Activated CD4-positive, alpha-beta T cell treated with anti-CD3 and anti-CD28 coated beads, Interleukin-2, amount 10 ng/mL, durations not matched to agents 24 days and 14 days (primary cell): ENCODE measurements around the gene CMYA5. TPM values are rescaled to one million over a fixed set of nuclear protein-coding genes. Genes with fewer than 3 reads are reported as not detected.

Experiments used
- DNase-seq: peaks from one replicate; pipeline ENCODE4 v3.0.0; 2022
- H3K27ac Mint-ChIP-seq: one replicate; pipeline ENCODE4 v1.8.0; 2022; ENCODE audit warnings: mild to moderate bottlenecking, mixed read lengths
- H3K27me3 Mint-ChIP-seq: one replicate; pipeline ENCODE4 v1.8.0; 2022; ENCODE audit warnings: mixed read lengths
- H3K36me3 Mint-ChIP-seq: one replicate; pipeline ENCODE4 v1.8.0; 2022; ENCODE audit warnings: low read depth, mild to moderate bottlenecking, mixed read lengths
- H3K4me1 Mint-ChIP-seq: one replicate; pipeline ENCODE4 v1.8.0; 2021; ENCODE audit warnings: mixed read lengths
- H3K4me3 Mint-ChIP-seq: one replicate; pipeline ENCODE4 v1.8.0; 2022; ENCODE audit warnings: mild to moderate bottlenecking, moderate library complexity, mixed read lengths
- H3K9me3 Mint-ChIP-seq: one replicate; pipeline ENCODE4 v1.8.0; 2021; ENCODE audit warnings: mixed read lengths
- intact Hi-C: fragments of 100-400 bp; cut with micrococcal nuclease; formaldehyde crosslinking; loops from one replicate; pipeline ENCODE4 v1.15.1; 2023
- total RNA-seq: library from RNA; stranded (reverse); gene quantifications from 2 replicates; pipeline ENCODE4 v1.2.3, GENCODE V29; 2022

The CMYA5 gene
- total RNA-seq, 1 donor from 2014 or later = 0.12 TPM

DNA sequence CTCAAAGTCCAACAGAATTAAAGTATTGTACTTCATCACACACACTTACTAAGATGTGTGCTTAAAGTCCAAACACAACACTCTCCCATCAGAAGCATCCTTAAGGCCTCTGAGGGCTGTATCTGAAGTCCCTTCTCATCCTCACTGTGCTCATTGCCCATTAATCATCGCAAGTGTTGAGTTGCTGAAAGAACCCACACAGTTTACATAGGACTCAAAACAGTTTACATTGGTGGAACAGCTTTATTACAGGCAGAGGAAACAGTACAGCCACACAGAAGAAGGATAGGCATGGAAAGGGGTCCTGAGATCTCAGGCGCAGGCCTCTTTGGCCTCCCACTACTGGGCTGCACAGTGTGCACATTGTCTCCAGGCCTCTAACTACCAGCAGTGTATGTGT is 113.4 kb downstream of the CMYA5 start:
- no peaks in the 10 kb centered on the region for H3K36me3 Mint-ChIP-seq

DNA sequence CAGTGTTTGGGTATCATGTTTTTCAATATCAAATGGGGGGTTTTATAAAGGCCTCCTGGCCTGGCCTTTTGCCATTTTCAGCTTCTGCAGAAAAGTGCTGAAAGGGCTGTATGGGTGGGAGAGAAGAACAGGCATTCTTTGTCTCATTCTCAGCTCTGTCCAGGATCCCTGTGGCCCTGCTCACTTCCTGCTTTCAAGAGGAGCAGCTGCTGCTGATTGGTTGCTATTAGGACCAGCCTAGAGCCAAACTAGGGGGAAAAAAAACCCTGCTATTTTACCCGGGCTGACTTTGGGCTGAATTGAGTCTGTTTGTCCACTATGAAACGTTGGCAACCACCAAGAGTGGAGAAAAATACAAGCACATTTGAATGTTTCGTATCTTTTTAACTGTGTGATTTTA is 117.1 kb downstream of the CMYA5 start:
- intact Hi-C loops = no loop called here
- DNase-seq = no peak
- Mint-ChIP-seq H3K36me3 (no peaks in the 10 kb centered on the region), H3K9me3 (no peaks in the 10 kb centered on the region), H3K27me3 (no peaks in the 10 kb centered on the region), H3K27ac (no peak overlapping the region), H3K4me1 (peaks cover 10% of the 10 kb centered on the region), H3K4me3 (no peak overlapping the region)

More for the DNA sequence above, 113.4 kb downstream of the CMYA5 start:
- no peak overlapping the region for H3K4me3 Mint-ChIP-seq
- H3K27ac Mint-ChIP-seq = no peak overlapping the region
- H3K4me1 Mint-ChIP-seq = peaks cover 14% of the 10 kb centered on the region
- no peaks in the 10 kb centered on the region for H3K27me3 Mint-ChIP-seq
- intact Hi-C loops = no loop called here
- no peaks in the 10 kb centered on the region for H3K9me3 Mint-ChIP-seq
- DNase-seq = no peak

DNA sequence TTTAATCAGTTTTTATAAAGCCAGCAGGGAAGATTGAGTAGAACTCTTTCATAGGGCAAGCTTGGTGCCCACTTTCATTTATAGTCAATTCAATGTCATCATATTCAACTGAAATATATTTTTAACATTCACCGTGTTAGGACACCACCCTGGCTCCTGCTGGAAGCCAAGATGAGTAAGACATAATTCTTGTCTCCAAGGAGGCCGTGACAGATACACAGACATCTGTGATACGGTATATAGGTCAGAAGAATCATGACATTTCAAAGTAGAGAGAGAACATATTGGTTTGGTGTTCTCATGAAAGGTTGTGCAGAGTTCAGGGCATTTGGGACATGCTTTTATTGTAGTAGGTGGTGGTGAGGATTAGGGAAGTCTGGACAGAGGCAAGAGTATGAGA is 120.1 kb downstream of the CMYA5 start:
- H3K36me3 Mint-ChIP-seq = no peaks in the 10 kb centered on the region
- H3K4me1 Mint-ChIP-seq = no peaks in the 10 kb centered on the region
- no peak overlapping the region for H3K27ac Mint-ChIP-seq
- H3K27me3 Mint-ChIP-seq = peaks cover 3% of the 10 kb centered on the region
- intact Hi-C loops = no loop called here
- DNase-seq = no peak
- H3K4me3 Mint-ChIP-seq = no peak overlapping the region
- no peaks in the 10 kb centered on the region for H3K9me3 Mint-ChIP-seq

DNA sequence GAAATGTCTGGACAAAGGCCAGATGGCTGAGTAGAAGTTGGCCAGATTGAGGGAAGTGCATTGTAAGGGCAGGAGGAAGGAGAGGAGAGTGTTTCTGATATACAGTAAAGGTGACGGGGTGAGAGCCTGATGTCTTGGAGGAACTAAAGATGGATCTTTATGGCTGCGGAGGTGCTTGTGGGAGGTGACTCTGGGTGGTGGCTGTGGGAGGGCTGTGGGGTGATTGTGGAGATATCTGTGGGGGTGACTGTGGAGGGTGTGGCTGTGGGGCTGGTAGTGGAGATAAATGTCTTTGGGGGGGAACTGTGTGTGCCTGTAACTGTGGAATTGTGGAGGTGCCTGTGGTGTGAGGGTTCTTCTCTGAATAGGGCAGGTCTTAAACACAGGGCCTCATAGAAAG is 121.4 kb downstream of the CMYA5 start:
- Mint-ChIP-seq H3K4me1 (no peaks in the 10 kb centered on the region), H3K4me3 (no peak overlapping the region), H3K36me3 (no peaks in the 10 kb centered on the region), H3K9me3 (peaks cover 3% of the 10 kb centered on the region), H3K27me3 (peaks cover 11% of the 10 kb centered on the region), H3K27ac (no peak overlapping the region)
- intact Hi-C loops = no loop called here
- no peak for DNase-seq

DNA sequence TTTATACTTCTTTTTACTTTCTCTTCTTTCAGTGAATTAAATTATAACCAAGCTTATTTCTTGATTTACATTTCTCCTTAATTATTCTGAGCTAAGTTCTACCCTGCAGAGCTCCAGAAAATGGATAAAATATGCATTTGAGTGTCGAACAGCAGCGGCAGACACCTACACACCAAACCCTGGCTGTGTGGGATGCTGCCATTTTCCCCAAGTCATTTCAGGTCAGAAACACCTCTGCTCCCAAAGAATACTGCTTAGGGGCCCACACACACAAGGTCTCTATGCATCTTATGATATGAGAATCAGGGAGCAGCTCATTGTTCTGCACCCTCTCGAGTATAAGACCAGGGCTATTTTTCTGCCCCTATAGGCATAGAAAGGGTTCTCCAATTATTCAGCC is 122.3 kb downstream of the CMYA5 start:
- no peak overlapping the region for H3K4me3 Mint-ChIP-seq
- H3K4me1 Mint-ChIP-seq = no peaks in the 10 kb centered on the region
- peaks cover 11% of the 10 kb centered on the region for H3K27me3 Mint-ChIP-seq
- no peak for DNase-seq
- intact Hi-C loops = no loop called here
- H3K9me3 Mint-ChIP-seq = peaks cover 7% of the 10 kb centered on the region
- H3K27ac Mint-ChIP-seq = no peak overlapping the region
- no peaks in the 10 kb centered on the region for H3K36me3 Mint-ChIP-seq

DNA sequence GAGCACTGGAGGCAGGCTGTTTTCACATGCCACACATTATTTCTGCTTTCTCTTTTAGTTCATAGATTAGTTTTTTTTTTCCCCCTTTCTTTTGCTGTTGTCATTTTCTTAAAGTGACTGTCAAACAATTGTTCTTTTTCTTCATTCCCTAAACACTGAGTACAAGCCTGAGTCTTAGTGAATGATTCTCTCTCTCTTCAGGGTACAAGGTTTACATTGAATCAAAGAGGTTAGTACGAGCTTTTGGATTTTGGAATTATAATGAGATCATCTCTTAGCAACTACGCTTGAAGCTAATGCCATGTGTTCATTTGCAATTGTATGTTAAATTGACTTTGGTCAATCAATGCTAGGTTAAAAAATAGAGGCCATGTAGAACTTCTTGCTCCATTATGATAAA is 125.1 kb downstream of the CMYA5 start:
- DNase-seq = no peak

DNA sequence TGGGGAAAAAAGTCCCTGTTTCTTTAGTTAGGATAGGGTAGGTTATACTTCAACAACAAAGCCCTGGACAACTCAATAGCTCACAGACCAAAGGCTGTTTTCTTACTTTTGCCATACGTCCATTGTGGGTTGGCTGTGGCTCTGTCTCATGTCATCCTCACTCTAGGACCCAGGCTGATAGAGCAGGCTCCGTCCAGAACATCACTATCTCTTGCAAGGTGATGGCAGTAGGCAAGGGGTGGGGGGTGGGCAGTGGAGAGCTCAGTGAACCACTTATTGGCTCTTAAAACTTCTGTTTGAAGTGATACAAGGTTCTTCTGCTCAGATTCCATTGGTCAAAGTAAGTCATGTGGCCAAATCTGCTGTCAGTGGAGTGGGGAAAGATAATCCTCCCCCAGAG is 126.4 kb downstream of the CMYA5 start:
- Mint-ChIP-seq H3K27me3 (peaks cover 11% of the 10 kb centered on the region), H3K27ac (no peak overlapping the region)

More for the DNA sequence above, 125.1 kb downstream of the CMYA5 start:
- H3K4me1 Mint-ChIP-seq = no peaks in the 10 kb centered on the region
- H3K27ac Mint-ChIP-seq = no peak overlapping the region
- no peak overlapping the region for H3K4me3 Mint-ChIP-seq
- H3K9me3 Mint-ChIP-seq = peaks cover 17% of the 10 kb centered on the region
- no peaks in the 10 kb centered on the region for H3K36me3 Mint-ChIP-seq
- H3K27me3 Mint-ChIP-seq = peaks cover 11% of the 10 kb centered on the region
- intact Hi-C loops = no loop called here

DNA sequence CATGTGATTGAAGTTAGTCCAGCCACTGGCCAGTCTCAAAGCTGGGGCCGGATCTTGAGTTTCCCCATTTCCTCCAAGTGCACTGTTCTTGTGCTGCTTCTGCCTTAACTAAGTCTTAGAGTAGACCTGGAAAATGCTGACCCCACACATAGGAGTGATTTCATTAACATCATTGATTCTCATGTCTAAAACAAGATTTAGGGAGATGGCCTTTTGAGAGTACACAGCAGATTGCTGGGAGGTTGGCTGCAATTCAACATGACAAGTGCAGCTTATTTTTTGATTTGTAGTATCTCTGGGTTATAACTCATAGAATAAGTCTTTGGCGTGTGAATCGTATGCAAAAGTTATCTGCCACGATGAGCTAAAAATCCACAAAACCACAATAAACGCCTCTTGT is 131.0 kb downstream of the CMYA5 start:
- Mint-ChIP-seq H3K27me3 (peaks cover 7% of the 10 kb centered on the region), H3K9me3 (peaks cover 15% of the 10 kb centered on the region), H3K4me3 (no peak overlapping the region), H3K4me1 (no peaks in the 10 kb centered on the region), H3K27ac (no peak overlapping the region), H3K36me3 (no peaks in the 10 kb centered on the region)
- intact Hi-C loops = no loop called here
- no peak for DNase-seq

More for the DNA sequence above, 126.4 kb downstream of the CMYA5 start:
- Mint-ChIP-seq H3K9me3 (peaks cover 17% of the 10 kb centered on the region), H3K4me3 (no peak overlapping the region), H3K36me3 (no peaks in the 10 kb centered on the region), H3K4me1 (no peaks in the 10 kb centered on the region)
- intact Hi-C loops = no loop called here
- no peak for DNase-seq

DNA sequence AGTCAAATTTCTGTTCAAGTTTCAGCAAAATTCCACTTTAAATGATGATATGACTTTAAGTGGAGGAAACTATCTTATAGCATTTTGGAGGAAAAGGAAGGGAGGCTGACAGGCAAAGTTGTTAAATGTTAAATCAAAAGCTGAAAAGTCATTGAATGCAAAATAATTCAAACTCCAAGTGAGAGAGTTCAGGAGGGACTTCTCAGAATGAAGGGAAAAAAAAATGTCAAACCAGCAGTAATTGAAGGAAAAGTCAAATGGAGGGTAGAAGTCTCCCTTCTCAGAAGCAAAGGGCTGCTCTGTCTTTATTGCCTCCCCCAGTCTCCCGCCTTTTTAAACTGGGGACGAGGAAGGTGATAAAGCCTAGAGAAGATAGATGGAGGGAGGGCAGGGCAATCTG is 134.8 kb downstream of the CMYA5 start:
- no peaks in the 10 kb centered on the region for H3K36me3 Mint-ChIP-seq
- no peaks in the 10 kb centered on the region for H3K9me3 Mint-ChIP-seq
- DNase-seq = no peak
- no peaks in the 10 kb centered on the region for H3K4me1 Mint-ChIP-seq
- intact Hi-C loops = no loop called here
- no peak overlapping the region for H3K4me3 Mint-ChIP-seq
- H3K27me3 Mint-ChIP-seq = peaks cover 7% of the 10 kb centered on the region
- no peak overlapping the region for H3K27ac Mint-ChIP-seq

DNA sequence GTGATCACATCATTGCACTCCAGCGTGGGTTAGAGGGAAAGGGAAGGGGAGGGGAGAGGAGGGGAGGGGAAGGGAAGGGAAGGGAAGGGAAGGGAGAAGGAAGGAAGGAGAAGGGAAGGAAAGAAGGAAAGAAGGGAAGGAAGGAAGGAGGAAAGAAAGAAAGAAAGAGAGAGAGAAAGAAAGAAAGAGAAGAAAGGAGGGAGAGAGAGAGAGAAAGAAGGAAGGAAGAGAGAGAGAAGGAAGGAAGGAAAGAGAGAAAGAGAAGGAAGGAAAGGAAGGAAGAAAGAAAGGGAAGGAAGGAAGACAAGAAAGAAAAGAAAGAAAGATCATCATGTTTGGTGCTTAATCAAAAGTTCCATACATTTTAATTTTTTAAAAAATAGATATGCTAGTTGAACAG is 136.2 kb downstream of the CMYA5 start:
- peaks cover 12% of the 10 kb centered on the region for H3K27me3 Mint-ChIP-seq
- H3K4me1 Mint-ChIP-seq = no peaks in the 10 kb centered on the region
- no peak overlapping the region for H3K27ac Mint-ChIP-seq
- no peak for DNase-seq
- no peak overlapping the region for H3K4me3 Mint-ChIP-seq
- no peaks in the 10 kb centered on the region for H3K9me3 Mint-ChIP-seq
- intact Hi-C loops = no loop called here
- H3K36me3 Mint-ChIP-seq = no peaks in the 10 kb centered on the region

DNA sequence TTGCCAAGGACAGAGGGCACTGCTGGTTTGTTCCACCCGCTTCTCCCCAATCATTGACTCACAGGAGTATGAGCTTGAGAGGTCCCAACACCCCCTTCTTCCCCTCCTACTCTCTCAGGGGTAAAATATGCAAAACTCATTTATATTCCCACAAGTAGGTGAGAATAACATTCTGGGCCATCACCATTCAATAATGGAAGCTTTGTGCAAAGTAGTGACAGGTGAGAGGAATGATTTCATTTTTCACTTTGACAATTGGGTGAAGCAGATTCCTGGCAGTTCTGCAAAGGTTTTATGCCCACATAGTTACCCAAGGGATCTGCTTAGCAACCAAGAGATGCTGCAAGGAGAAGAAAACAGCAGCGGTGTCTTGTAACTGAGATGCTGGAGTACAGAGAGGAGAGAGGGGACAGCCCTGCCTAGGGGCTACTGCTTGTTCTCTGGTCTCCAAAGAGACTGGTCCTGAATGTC is 137.6 kb downstream of the CMYA5 start:
- H3K9me3 Mint-ChIP-seq = no peaks in the 10 kb centered on the region
- no peak for DNase-seq
- no peak overlapping the region for H3K4me3 Mint-ChIP-seq
- intact Hi-C loops = no loop called here
- H3K4me1 Mint-ChIP-seq = no peaks in the 10 kb centered on the region
- no peak overlapping the region for H3K27ac Mint-ChIP-seq
- H3K36me3 Mint-ChIP-seq = no peaks in the 10 kb centered on the region
- peaks cover 12% of the 10 kb centered on the region for H3K27me3 Mint-ChIP-seq

DNA sequence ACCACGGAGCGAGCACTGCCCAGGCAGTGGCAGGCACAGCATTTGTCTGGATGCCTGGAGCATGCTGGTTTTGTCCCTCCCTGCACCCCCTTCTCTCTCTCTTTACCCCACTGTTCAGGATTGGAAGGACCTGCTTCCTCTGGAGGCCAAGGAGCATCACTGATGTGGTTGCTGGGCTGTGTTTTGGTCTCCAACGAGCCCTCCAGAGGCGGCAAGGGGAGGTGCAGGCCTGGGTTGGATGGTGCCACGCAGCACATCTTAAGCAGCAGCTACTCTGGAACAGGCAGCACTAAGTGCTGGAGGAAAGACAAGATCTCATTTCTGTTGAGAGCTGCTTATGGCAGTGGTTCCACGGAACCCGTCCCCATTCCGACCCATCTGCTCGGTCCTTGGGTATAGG is 139.6 kb downstream of the CMYA5 start:
- DNase-seq = no peak
- no peak overlapping the region for H3K27ac Mint-ChIP-seq
- H3K4me1 Mint-ChIP-seq = no peaks in the 10 kb centered on the region
- intact Hi-C loops = no loop called here
- no peaks in the 10 kb centered on the region for H3K9me3 Mint-ChIP-seq
- H3K36me3 Mint-ChIP-seq = no peaks in the 10 kb centered on the region
- no peak overlapping the region for H3K4me3 Mint-ChIP-seq
- H3K27me3 Mint-ChIP-seq = peaks cover 8% of the 10 kb centered on the region

DNA sequence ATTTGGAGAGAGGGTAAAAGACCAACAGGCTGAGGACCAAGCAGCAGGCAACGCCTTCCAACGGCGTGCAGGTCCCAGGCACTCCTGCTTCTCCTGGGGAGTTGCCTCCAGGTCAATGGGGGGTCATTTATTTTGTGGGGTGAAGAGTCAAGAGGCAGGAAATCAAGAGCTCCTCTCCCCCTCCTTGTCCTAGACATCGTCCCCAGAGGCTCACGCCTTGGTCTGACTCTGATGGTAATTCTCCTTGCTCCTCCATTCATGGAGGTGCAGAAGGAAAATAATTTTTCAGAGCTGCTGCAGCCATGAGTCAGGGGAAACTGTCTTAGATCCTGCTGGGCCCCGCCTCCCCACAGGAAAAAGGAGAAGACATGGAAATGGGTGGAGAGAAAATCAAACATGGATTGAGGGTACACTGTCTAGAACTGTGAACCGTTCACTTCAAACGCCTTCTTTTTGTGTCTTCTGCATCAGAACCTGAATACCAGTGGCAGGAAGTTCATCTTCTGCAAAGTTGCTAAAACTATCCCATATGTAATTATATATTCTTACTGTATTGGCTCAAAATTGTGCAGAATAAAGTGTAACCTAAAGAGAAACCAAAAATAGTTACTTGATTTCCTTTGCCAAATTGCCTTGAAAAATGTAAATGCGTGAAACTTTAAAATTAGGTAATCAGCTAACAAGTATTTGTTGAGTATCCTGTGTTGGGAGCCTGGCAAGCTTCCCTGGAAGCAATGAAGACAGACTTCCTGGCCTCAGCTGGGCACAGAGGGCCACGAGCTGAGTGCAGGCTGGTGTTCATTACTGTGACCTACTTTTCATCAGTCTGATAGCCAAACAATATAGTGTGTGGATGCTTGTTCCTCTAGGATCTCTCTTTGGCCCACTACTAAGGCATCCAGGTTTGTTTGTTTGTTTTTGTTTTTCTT is 142.0 kb downstream of the CMYA5 start:
- DNase-seq = no peak
- no peaks in the 10 kb centered on the region for H3K9me3 Mint-ChIP-seq
- no peak overlapping the region for H3K4me3 Mint-ChIP-seq
- intact Hi-C loops = no loop called here
- H3K27me3 Mint-ChIP-seq = peaks cover 5% of the 10 kb centered on the region
- H3K4me1 Mint-ChIP-seq = no peaks in the 10 kb centered on the region
- H3K27ac Mint-ChIP-seq = no peak overlapping the region
- H3K36me3 Mint-ChIP-seq = no peaks in the 10 kb centered on the region

DNA sequence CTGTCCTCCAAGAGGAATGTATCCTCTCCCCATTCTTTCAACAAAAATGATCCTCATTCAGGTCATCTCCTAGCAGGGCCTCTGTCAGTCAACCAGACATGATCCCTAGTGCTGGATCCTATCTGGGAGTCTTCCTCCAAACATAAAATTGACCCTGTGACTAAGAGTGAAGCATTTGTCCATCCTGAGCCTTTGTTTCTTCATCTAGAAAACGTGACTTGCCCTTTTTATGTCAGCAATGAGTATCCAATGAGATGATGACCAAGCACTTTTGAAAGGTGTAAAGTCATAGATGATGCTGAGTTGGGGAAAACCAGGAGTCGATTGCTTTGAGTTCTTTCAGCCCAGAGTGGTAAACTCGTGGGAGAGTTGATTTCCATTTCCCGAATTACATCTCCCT is 143.3 kb downstream of the CMYA5 start:
- Mint-ChIP-seq H3K36me3 (no peaks in the 10 kb centered on the region), H3K27me3 (peaks cover 5% of the 10 kb centered on the region), H3K4me1 (no peaks in the 10 kb centered on the region), H3K9me3 (no peaks in the 10 kb centered on the region), H3K27ac (no peak overlapping the region), H3K4me3 (no peak overlapping the region)
- DNase-seq = no peak
- intact Hi-C loops = no loop called here
